ENCODE measurements around the gene TXNDC16.

The TXNDC16 gene

DNA sequence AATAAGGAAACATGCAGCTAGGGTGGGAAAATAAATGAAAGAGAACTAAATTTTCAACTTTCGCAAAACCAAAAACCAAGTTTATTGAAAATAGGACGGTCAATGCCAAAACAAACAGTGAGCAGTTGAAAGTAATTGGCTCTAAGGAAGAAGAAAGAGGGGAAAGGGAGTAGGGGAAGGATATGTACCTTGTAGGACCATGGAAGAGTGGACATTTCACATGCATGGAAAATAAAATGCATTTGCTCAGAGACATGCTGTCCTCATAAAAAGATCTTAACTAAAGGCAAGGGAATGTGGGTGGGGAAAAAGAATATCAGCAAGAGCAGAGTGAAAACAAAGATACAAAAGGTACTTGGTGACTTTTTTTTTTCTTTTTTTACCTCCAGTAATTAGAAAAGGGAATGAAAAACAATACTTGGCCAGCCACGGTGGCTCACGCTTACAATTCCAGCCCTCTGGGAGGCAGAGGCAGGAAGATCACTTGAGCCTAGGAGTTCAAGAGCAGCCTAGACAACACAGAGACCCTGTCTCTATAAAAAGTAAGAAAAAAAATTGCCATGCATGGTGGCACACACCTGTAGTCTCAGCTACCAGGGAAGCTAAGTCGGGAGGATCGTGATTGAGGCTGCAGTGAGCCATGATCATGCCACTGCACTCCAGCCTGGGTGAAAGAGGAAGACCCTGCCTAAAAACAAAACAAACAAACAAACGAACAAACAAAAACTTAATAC is 6.6 kb downstream of the TXNDC16 start:
- H3K79me2 ChIP-seq (ENCODE audit: low read length) = peaks cover 2% of the 10 kb centered on the region; the same call in 1 of the 2 replicates

DNA sequence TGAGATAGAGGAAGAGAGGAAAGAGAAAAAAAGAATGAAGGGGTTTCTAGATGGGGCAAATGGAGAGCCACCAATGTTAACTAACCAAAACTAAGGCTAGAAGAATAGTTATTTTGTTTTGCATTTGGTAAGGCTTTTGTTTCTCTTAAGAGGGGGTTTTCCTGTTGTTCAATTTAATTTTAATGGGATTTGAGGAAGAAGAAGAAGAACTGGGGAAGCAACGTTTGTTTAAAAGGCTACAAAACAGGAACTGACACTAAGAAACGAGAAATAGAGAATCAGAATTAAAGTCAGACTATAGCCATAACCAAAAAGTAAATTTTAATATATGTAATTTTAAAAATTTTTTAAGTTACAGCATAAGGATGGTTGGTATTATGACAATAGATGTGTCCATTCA is 13.7 kb downstream of the TXNDC16 start:
- no peak overlapping the region for H3K9ac ChIP-seq (ENCODE audit: low read length)

More for the DNA sequence above, 6.6 kb downstream of the TXNDC16 start:
- H3K4me3 ChIP-seq (ENCODE audit: low read length) = no peak overlapping the region
- H2AFZ ChIP-seq (ENCODE audit: low read depth, low read length) = no peak overlapping the region
- no peaks in the 10 kb centered on the region for H4K20me1 ChIP-seq (ENCODE audit: insufficient read depth, low read length)
- no peak overlapping the region for H3K27ac ChIP-seq (ENCODE audit: low read length)
- H3K36me3 ChIP-seq (replicated peaks; ENCODE audit: low read depth, low read length) = no peaks in the 10 kb centered on the region
- no peak for TF ChIP-seq EZH2phosphoT487 (IDR thresholded peaks at IDR 0.05; ENCODE audit: low read depth)
- TF ChIP-seq, protein P1, sequence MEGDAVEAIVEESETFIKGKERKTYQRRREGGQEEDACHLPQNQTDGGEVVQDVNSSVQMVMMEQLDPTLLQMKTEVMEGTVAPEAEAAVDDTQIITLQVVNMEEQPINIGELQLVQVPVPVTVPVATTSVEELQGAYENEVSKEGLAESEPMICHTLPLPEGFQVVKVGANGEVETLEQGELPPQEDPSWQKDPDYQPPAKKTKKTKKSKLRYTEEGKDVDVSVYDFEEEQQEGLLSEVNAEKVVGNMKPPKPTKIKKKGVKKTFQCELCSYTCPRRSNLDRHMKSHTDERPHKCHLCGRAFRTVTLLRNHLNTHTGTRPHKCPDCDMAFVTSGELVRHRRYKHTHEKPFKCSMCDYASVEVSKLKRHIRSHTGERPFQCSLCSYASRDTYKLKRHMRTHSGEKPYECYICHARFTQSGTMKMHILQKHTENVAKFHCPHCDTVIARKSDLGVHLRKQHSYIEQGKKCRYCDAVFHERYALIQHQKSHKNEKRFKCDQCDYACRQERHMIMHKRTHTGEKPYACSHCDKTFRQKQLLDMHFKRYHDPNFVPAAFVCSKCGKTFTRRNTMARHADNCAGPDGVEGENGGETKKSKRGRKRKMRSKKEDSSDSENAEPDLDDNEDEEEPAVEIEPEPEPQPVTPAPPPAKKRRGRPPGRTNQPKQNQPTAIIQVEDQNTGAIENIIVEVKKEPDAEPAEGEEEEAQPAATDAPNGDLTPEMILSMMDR (IDR thresholded peaks at IDR 0.05; ENCODE audit: low read depth, low read length) = no peak
- no peaks in the 10 kb centered on the region for H3K27me3 ChIP-seq (ENCODE audit: low read depth, low read length)
- H3K4me2 ChIP-seq (ENCODE audit: low read length) = no peak overlapping the region
- H3K4me1 ChIP-seq (ENCODE audit: low read length) = no peaks in the 10 kb centered on the region
- H3K9me3 ChIP-seq (ENCODE audit: insufficient read depth, low read length) = no peaks in the 10 kb centered on the region
- H3K9ac ChIP-seq (ENCODE audit: low read length) = no peak overlapping the region

DNA sequence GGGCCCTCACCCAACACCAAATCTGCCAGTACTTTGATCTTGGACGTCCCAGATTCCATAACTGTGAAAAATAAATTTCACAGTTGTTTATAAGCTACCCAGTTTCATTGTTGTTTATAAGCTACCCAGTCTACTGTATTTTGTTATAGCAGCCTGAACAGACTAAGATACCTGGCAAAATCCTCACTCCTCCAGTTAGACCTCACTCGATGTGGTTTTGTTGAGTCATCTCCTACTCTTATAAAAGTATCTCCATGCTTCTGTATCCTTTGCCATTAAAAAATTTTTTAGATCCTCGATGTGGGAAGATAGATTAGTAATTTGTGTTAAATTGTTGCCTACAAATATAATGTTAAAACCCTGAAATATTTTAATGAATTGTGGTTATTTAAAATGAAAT is 16.0 kb downstream of the TXNDC16 start:
- Histone ChIP-seq H3K9ac (ENCODE audit: low read length) (no peak overlapping the region), H3K4me2 (ENCODE audit: low read length) (no peak overlapping the region), H3K4me1 (ENCODE audit: low read length) (peaks cover 19% of the 10 kb centered on the region), H3K27ac (ENCODE audit: low read length) (no peak overlapping the region), H4K20me1 (ENCODE audit: insufficient read depth, low read length) (no peaks in the 10 kb centered on the region), H3K9me3 (ENCODE audit: insufficient read depth, low read length) (no peaks in the 10 kb centered on the region), H3K79me2 (ENCODE audit: low read length) (no peaks in the 10 kb centered on the region), H3K36me3 (replicated peaks; ENCODE audit: low read depth, low read length) (peaks cover 20% of the 10 kb centered on the region), H3K4me3 (ENCODE audit: low read length) (no peak overlapping the region), H3K27me3 (ENCODE audit: low read depth, low read length) (no peaks in the 10 kb centered on the region), H2AFZ (ENCODE audit: low read depth, low read length) (no peak overlapping the region)
- TF ChIP-seq, protein P1 (IDR thresholded peaks at IDR 0.05; ENCODE audit: low read depth, low read length) = no peak
- no peak for TF ChIP-seq EZH2phosphoT487 (IDR thresholded peaks at IDR 0.05; ENCODE audit: low read depth)

More for the DNA sequence above, 13.7 kb downstream of the TXNDC16 start:
- Histone ChIP-seq H3K79me2 (ENCODE audit: low read length) (no peaks in the 10 kb centered on the region), H3K27ac (ENCODE audit: low read length) (no peak overlapping the region), H3K4me2 (ENCODE audit: low read length) (peak overlapping the region; percentile 44), H2AFZ (ENCODE audit: low read depth, low read length) (no peak overlapping the region), H3K36me3 (replicated peaks; ENCODE audit: low read depth, low read length) (peaks cover 20% of the 10 kb centered on the region), H3K4me3 (ENCODE audit: low read length) (no peak overlapping the region), H3K9me3 (ENCODE audit: insufficient read depth, low read length) (no peaks in the 10 kb centered on the region), H3K4me1 (ENCODE audit: low read length) (peaks cover 19% of the 10 kb centered on the region), H3K27me3 (ENCODE audit: low read depth, low read length) (no peaks in the 10 kb centered on the region), H4K20me1 (ENCODE audit: insufficient read depth, low read length) (no peaks in the 10 kb centered on the region)
- TF ChIP-seq, protein P1 (IDR thresholded peaks at IDR 0.05; ENCODE audit: low read depth, low read length) = no peak
- no peak for TF ChIP-seq EZH2phosphoT487 (IDR thresholded peaks at IDR 0.05; ENCODE audit: low read depth)

DNA sequence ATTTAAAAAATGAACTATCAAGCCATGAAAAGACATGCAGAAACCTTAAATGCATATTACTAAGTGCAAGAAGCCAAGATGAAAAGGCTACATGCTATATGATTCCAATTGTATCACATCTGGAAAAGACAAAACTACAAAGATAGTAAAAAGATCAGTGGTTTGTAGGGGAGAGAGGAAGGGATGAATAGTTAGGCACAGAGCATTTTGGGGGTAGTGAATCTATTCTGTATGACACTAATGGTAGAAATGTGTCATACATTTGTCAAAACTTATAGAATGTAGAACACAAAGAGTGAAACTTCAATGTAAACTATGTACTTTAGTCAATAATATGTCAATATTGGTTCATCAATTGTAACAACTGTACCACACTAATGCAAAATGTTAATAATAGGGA is 20.8 kb downstream of the TXNDC16 start:
- TF ChIP-seq, protein P1 (IDR thresholded peaks at IDR 0.05; ENCODE audit: low read depth, low read length) = no peak
- TF ChIP-seq EZH2phosphoT487 (IDR thresholded peaks at IDR 0.05; ENCODE audit: low read depth) = no peak
- Histone ChIP-seq H3K9ac (ENCODE audit: low read length) (no peak overlapping the region), H3K27me3 (ENCODE audit: low read depth, low read length) (no peaks in the 10 kb centered on the region), H3K4me1 (ENCODE audit: low read length) (no peaks in the 10 kb centered on the region), H3K79me2 (ENCODE audit: low read length) (no peaks in the 10 kb centered on the region), H2AFZ (ENCODE audit: low read depth, low read length) (no peak overlapping the region), H3K4me2 (ENCODE audit: low read length) (no peak overlapping the region), H4K20me1 (ENCODE audit: insufficient read depth, low read length) (no peaks in the 10 kb centered on the region), H3K4me3 (ENCODE audit: low read length) (no peak overlapping the region), H3K9me3 (ENCODE audit: insufficient read depth, low read length) (no peaks in the 10 kb centered on the region), H3K27ac (ENCODE audit: low read length) (no peak overlapping the region), H3K36me3 (replicated peaks; ENCODE audit: low read depth, low read length) (peaks cover 8% of the 10 kb centered on the region)

All from OCI-LY3 (cell line).